GM18498 (cell line): ENCODE data around the gene TRAPPC4.
"Not testable (repeated sequence)": the region's sequence is repeated elsewhere in the genome, so short reads cannot be mapped to it uniquely, and the experiment has no call there.

ENCODE experiments used
- ATAC-seq: cut with Tn5 transposase; IDR thresholded peaks from one replicate; pipeline ENCODE4 v1.9.1; 2021; ENCODE audit warnings: mild to moderate bottlenecking, moderate library complexity; ENCODE audit not compliant: unreplicated experiment

Gene TRAPPC4

DNA sequence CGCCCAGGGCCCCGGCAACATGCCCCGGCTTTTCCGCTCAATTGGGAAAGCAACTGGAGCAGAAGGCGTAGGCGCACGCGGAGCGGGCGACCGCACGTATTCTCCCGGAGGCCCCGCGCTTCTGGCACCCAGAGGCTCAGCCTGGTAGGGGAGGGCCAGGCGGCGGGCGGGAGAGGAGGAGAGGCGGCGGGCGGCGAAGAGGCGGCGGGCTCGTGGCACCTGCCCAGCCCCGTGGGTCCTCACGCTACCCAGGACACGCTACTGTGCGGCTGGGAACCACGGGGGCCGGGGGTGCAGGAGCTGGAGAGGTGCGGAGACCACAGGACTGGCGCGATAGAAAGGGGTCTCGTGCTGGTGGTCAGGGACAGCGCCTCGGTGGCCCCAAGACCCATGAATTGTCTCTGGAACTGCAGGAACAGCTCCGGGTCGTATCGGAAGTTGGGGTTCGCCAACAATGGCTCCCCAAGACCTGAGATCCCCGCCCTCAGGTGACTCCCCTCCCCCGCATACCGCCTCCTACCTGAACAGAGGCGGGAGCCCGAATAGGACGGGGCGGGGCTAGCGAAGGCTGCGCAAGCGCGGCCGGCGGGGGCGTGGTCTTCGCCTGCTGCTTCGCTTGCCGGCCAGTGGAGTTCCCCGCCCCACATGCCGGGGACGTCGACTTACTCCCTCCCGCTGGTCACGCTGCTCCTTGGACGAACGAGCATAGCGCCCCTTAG is 11.9 kb downstream of the TRAPPC4 start, which contains the start of gene SLC37A4:
TSS of gene SLC37A4 (minus strand) at position 549 of the 719 bp plus-strand sequence.
- ATAC-seq, result peak; percentile 90

DNA sequence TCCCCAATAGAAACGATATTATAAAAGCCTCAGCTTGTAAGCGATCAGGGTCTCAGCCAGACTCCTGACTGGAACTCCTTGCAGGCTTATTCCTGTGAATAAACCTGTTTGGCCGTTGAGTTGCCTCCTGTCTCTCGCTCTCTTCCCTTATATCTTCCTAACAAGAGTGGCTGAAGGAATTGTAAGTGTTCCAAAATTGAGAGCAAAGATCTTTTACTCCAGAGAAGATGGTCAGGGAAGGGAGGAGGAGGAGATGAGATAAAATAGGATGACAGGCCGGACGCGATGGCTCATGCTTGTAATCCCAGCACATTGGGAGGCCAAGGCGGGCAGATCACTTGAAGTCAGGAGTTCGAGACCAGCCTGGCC is 13.3 kb downstream of the TRAPPC4 start:
- no peak for ATAC-seq

DNA sequence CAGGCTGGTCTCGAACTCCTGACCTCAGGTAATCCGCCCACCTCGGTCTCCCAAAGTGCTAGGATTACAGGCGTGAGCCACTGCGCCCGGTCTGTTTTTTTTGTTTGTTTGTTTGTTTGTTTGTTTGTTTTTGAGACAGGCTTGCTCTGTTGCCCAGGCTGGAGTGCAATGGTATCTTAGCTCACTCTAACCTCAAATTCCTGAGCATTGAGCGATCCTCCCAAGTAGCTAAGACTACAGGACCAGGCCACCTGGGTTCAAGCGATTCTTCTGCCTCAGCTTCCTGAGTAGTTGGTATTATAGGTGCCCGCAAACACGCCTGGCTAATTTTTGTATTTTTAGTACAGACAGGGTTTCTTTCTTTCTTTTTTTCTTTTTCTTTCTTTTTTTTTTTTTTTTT is 14.9 kb downstream of the TRAPPC4 start:
- ATAC-seq, result not testable (repeated sequence)

DNA sequence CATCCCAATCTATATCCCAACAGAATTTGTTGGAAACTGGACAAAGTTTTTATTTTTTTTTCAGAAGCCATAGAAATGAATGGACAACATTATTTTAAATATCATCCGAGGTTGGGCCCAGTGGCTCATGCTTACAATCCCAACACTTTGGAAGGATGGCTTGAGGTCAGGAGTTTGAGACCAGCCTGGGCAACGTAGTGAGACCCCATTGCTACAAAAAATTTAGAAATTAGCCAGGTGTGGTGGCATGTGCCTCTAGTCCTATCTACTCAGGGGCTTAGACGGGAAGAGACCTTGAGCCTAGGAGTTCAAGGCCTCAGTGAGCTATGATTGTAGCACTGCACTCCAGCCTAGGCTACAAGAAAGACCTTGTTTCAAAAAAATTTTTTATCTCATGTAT is 16.2 kb downstream of the TRAPPC4 start:
- no peak for ATAC-seq

DNA sequence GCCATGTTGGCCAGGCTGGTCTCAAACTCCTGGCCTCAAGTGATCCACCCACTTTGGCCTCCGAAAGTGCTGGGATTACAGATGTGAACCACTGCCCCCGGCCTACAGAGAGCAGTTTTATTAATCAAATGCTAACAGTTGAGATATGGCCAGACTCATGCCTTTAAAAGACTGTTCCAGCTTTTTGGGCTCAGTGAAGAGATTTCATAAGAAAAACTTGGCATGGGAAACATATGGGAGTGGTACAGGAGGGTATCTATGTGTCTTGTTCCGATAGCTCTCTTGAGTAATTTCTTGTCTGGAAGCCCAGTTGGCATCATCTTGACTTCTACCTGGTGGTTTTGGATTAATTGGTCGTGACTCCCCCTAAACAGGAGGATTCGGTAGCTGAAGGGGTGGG is 20.3 kb downstream of the TRAPPC4 start:
- ATAC-seq, result no peak

DNA sequence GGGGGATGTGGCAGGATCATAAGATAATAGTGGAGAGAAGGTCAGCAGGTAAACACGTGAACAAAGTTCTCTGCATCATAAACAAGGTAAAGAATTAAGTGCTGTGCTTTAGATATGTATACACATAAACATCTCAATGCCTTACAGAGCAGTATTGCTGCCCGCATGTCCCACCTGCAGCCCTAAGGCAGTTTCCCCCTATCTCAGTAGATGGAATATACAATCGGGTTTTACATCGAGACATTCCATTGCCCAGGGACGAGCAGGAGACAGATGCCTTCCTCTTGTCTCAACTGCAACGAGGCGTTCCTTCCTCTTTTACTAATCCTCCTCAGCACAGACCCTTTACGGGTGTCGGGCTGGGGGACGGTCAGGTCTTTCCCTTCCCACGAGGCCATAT is 20.9 kb downstream of the TRAPPC4 start:
- not testable (repeated sequence) for ATAC-seq

DNA sequence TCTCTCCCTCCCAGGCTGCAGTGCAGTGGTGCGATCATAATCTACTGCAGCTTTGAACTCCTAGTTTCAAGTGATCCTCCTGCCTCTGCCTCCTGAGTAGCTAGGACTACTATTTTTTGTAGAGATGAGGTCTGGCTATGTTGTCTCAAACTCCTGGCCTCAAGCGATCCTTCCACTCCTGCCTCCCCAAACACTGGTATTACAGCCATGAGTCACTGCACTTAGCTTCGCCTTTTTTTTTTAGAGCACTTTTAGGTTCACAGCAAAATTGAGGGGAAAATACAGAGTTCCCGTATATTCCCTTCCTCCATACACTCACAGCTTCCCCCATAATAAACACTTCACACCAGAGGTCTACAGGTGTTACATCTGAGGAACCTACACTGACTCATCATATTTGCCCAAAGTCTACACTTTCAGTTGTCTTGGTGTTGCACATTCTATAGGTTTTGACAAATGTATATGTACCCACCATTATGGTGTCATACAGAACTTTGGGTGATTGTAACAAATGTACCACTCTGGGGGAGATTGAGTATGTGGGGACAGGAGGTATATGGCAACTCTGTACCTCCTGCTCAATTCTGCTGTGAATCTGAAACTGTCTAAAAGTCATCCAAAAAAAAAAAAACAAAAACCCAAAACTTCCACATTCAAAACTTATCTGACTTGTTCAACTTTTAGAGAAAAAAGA is 23.4 kb downstream of the TRAPPC4 start:
- no peak for ATAC-seq

DNA sequence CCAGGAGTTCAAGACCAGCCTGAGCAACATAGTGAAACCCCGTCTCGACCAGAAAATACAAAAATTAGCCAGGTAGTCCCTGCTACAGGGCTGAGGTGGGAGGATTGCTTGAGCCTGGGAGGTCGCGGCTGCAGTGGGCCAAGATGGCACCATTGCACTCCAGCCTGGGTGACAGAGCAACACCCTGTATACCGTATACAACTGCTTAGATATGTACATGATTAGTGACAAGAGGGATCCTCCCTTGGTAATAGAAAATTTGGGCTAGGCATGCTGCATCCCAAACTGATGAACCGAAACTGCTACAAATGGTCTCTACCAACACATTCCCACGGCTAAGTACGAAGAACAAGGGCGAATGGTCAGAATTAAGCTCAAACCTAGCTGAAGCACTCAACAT is 24.4 kb downstream of the TRAPPC4 start:
- ATAC-seq, result no peak

DNA sequence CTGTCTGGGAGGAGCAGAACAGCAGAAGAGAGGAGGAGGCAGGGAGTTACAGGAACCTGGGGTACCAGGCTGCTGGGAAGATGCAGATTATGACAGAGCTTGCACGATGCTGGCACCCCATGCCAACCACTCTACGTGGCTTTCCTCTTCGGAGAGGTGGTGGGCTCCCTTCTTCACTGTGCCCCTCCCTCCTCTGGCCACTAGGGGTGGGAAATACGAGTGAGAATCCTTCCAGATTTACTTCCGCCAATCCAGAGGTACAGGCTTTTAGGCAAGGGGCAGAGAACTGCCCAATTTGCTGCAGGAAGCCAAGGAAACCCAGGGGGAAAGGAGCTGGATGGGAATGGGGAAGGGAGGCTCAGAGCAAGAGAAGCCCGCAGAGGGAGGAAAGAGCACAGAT is 26.1 kb downstream of the TRAPPC4 start:
- no peak for ATAC-seq

DNA sequence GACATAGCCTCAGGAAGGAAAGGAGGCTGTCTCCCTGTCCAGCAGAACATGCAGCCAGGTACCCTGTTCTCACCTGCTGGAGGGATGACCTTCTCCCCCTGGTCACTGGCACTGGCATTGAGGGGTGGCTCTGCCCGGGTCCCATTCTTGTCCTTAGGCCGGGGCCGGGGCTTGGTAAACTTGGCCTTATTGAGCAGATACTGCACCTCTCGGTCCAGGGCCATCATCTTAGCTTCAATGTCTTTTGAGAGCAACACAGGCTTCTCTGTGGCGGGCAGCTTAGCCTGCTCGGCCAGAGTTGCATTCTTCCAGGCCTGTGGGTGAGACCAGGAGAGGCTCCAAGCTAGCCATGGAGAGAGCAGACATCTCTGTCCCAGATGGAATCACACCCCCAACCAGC is 27.9 kb downstream of the TRAPPC4 start:
- ATAC-seq, result no peak

DNA sequence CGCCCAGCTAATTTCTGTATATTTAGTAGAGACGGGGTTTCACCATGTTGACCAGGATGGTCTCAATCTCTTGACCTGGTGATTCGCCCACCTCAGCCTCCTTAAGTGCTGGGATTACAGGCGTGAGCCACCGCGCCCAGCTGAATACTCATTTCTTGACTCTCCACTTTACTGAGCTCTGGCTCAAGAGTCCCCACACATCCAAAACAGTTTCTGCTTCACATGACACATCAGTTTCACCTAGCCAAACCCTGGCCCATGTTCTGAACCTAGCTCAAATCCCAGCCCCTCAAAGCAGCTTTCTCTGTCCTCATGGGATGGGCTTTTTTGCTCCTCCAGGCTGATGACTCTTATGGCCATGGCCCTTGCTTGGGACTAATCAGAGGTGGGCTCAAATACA is 28.6 kb downstream of the TRAPPC4 start:
- ATAC-seq, result no peak

DNA sequence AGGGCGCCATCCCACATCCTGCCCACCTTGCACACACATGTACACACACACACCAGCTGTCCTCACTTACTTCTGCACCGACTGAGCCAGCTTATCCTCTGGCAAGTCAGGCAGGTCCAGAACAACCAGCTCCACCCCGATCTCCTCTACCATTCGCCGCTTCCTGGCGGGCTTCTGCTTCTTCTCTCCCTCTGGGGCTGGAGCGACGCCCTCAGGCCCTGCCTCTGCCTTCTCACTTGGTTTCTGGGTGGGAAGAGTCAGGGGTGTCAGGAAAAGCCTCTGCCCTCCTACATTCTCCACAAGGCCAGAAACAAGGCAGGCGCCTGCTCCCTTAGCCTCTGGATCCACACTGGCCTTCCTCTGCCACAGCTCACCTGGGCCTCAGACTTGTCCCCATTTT is 30.1 kb downstream of the TRAPPC4 start:
- ATAC-seq, result no peak

DNA sequence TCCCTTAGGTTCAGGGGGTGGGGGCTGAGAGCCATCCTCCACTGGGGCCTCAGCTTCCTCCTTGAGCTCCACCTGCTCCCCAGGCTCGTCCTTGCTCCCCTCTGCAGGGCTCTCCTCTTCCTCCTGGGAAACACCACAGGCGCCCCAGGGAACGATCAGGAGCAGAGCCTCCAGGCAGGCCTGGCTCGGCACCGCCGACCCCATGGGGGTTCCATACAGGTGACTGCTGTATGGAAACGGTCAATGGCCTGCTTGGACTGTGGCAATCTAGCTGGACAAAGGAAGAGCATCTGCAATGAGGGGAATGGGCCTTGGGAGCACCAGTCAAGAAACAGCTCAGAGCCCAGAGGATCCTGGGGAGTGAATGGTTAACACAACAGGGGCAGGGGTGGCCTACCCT is 30.5 kb downstream of the TRAPPC4 start:
- ATAC-seq, result no peak

DNA sequence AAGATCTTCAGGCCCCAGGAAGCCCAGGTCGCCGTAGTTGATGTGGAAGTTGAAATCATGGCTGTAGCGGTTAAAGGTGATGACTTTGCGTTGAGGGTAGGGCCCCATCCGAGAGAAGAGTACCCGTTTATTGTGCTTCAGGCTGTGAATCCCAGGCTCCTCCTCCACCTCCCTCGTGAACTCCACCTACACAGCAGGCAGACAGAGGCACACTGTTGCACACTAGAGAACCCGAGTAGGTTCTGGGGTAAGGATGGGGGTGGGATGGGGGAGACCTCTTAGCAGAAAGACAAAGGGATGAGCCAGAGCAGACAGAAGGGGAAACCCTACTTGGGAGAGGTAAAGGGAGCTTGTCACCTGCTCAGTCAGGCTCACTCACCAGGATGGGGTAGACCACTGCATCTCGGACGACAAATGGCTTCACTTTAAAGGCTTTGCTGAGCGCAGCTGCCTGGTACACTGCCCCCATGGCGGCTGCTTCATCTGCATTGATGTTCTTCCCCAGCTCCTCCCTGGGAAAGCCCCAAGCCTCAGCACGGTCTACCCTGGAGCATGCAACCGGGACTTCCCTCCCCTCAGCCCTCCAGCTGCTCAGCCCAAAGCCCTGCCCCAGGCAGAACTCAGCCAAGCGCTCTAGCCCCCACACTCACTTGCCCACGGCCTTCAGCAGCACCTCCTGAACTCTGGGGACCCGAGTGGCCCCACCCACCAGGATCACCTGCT is 33.0 kb downstream of the TRAPPC4 start:
- peak; percentile 45 for ATAC-seq

DNA sequence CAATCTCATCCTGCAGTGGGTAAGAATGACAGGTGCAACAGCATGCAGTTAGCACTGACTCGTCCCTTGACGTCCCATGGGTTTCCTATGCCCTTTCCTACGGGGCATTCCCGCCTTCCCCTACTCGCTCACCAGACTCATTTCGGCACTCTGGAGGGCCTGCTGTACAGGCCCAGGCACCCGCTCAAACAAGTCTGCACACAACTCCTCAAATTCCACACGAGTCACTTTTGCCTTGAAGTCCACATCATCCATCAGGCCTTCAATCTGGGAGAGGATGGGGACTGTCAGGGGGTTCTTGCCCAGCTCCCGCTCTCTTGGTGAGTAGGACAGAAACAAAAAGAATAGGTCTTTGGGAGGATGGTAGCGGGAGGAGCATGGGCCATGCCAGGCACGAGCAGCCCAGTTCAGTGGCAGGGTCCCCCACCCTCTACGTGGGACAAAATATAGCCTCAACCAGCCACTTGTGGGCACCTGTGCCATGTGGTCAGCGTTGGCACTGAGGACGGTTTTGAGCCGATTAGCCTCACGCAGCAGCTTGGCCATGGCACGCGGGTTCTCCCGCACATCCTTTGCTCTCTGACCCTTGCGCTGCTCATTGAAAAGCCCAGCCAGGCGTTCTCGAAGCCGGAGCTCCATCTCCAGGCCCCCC is 33.7 kb downstream of the TRAPPC4 start:
- ATAC-seq, result no peak

DNA sequence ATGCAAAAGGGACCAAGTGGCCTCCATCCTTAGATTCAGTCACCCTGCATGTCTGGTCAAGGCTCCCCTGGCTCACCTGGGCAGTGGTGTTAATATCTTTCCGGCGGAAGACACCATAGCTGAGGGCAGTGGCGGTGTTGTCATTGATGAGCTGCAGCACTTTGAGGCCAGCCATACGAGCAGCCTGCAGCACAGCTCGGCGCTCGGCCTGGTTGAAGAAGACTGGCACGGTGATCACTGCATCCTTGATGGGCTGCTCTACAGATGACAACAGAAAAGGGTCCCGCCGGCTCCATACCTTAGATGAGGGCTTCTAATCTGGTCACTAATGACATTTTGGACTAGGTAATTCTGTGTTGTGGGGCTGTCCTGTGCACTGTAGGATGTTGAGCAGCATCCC is 35.9 kb downstream of the TRAPPC4 start:
- no peak for ATAC-seq

DNA sequence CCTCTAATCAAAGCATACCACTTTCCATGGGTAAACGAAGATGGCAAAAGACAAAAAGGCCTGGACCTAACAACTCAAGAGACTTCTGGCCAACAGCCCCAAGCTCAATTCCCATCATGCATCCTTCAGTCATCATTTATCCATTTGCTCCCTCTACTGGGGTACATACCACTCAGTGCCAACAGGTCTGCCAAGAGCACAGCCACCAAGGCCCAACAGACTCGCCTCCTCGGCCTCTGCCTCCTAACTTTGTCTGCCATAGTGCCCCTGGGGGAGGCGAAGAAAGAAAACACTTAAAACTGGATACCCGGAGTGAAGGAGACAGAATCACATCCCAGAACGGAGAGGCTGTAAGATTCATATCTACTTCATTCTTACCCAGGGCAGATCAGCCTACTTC is 37.3 kb downstream of the TRAPPC4 start:
- no peak for ATAC-seq

DNA sequence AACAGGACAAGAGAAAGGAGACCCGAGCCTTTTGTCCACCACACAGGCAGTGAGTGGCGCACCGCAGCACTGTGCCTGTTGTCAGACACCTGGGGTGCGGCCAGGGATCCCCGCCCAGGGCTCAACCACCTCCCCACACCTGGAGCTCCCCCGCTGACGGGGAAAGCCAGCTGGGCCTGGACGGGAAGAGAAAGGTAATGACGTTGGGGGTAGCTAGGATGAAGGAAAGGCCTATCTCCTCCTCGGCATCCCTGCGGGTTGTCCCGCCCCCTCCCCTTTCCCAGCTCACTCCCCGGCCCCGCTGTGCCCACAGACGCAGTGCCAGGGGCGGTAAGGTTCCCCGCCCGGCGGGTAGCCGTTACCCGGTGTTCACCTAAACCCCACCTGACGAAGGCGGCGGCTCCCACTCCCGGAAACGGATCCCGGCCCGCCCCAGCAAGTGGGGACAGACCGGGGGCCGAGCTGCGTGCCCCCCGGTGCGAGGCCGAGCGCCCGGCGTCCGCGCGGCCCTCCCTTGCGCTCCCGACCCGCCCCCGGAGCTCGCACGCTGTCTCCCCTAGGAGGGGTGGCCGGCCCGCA is 37.9 kb downstream of the TRAPPC4 start:
- peak; percentile 6 for ATAC-seq

DNA sequence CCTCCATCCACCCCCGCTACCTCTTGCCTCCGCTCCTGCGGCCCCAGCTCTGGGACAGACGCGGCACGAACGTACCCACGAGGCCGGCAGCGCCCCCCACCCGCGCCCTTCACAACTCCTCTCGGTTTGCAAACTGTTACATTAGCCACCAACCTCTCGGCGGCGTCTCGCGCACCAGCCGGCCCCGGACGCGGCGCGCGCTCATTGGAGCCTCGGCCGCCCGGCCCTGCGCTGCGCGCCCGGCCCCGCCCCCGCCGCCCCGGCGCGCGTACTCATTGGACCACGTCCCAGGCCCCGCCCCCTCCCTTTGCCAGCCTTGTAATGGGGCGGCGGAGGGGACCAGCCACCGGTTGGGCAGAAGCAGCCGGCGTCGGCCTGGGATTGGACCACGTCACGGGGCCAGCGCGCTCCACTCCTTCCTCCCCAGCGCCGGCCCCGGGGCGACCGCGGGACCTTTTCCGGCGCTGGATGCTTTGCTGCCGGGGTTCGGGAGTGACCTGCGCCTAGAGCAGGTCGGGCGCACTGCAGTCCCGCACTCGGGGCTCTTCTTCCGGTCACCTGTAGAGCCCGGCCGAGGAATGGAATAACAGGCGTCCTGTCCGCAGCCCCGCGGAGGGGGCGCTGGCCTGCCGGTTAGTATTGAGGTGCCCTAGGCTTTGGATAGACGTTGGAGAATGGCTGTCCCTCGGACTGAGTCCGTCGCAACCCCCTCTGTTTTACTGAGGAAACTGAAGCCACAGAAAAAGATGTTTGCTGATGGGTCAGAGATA is 38.6 kb downstream of the TRAPPC4 start, which contains the start of gene HYOU1:
TSS of gene HYOU1 (minus strand) at position 206 of the 770 bp plus-strand sequence. CDS start 1,045 bp downstream, outside the sequence.
- ATAC-seq, result peak; percentile 91

DNA sequence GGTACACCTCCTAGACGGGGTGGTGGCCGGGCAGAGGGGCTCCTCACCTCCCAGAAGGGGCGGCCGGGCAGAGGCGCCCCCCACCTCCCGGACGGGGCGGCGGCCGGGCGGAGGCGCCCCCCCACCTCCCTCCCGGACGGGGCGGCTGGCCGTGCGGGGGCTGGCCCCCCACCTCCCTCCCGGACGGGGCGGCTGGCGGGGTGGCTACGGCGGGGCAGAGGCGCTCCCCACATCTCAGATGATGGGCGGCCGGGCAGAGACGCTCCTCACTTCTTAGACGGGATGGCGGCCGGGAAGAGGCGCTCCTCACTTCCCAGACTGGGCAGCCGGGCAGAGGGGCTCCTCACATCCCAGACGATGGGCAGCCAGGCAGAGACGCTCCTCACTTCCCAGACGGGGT is 40.6 kb downstream of the TRAPPC4 start:
- not testable (repeated sequence) for ATAC-seq
